ENCODE measurements around the gene IFNA2.
A peak's percentile ranks its signal among the peaks of the same experiment; 100 is the strongest.
"Not testable (repeated sequence)": the region's sequence is repeated elsewhere in the genome, so short reads cannot be mapped to it uniquely, and the experiment has no call there.

The IFNA2 gene

GRCh38 chr9:21385131-21385670 lies at the start of gene IFNA2:
IFNA2 (minus strand) TSS chr9:21385398; CDS start chr9:21385329, 69 bp downstream.
- TF ChIP-seq CTCF (IDR thresholded peaks at IDR 0.05) (no peak), ZFX (IDR thresholded peaks at IDR 0.05; ENCODE audit: borderline replicate concordance) (no peak)
- no peak within 1 kb of the TSS for H3K27ac ChIP-seq

GRCh38 chr9:21435015-21435383 lies 49.8 kb upstream of the IFNA2 start:
- H3K27ac ChIP-seq = not testable (repeated sequence)

- H3K27ac ChIP-seq = no peak overlapping the region
- peak; percentile 83 for TF ChIP-seq CTCF (IDR thresholded peaks at IDR 0.05)
- no peak for TF ChIP-seq ZFX (IDR thresholded peaks at IDR 0.05; ENCODE audit: borderline replicate concordance)
Measured at GRCh38 chr9:21434202-21435014, 49.2 kb upstream of the IFNA2 start.

GRCh38 chr9:21432672-21433425 lies 47.7 kb upstream of the IFNA2 start:
- TF ChIP-seq CTCF (IDR thresholded peaks at IDR 0.05) (no peak), ZFX (IDR thresholded peaks at IDR 0.05; ENCODE audit: borderline replicate concordance) (no peak)
- H3K27ac ChIP-seq = no peak overlapping the region

- TF ChIP-seq ZFX (IDR thresholded peaks at IDR 0.05; ENCODE audit: borderline replicate concordance) = no peak
- TF ChIP-seq CTCF (IDR thresholded peaks at IDR 0.05) = no peak
- H3K27ac ChIP-seq = no peak overlapping the region
Measured at GRCh38 chr9:21429191-21429590, 44.0 kb upstream of the IFNA2 start.

- TF ChIP-seq CTCF (IDR thresholded peaks at IDR 0.05) (no peak), ZFX (IDR thresholded peaks at IDR 0.05; ENCODE audit: borderline replicate concordance) (no peak)
- H3K27ac ChIP-seq = no peak overlapping the region
Measured at GRCh38 chr9:21428235-21428634, 43.0 kb upstream of the IFNA2 start.

GRCh38 chr9:21415493-21416267 lies 30.5 kb upstream of the IFNA2 start:
- no peak overlapping the region for H3K27ac ChIP-seq
- TF ChIP-seq CTCF (IDR thresholded peaks at IDR 0.05) (no peak), ZFX (IDR thresholded peaks at IDR 0.05; ENCODE audit: borderline replicate concordance) (no peak)

All from 22Rv1 (cell line).